Hepatocyte (in vitro differentiated cells): ENCODE data around the gene POU2F1. TPM values are rescaled to one million over a fixed set of nuclear protein-coding genes. Genes with fewer than 3 reads are reported as not detected.

Source experiments
- DNase-seq: peaks from one replicate; pipeline ENCODE4 v3.0.0-alpha.2; 2016; ENCODE audit warnings: low spot score
- H2AFZ ChIP-seq: fragments of 200-600 bp; sonication (generic); 2 replicates; pipeline ENCODE4 v1.6.0; 2016; ENCODE audit warnings: antibody characterized with exemption, mild to moderate bottlenecking
- H3K27ac ChIP-seq: fragments of 200-600 bp; sonication (generic); 2 replicates; pipeline ENCODE4 v1.5.1; 2016; ENCODE audit warnings: mild to moderate bottlenecking
- H3K27me3 ChIP-seq: fragments of 200-600 bp; sonication (generic); 2 replicates; pipeline ENCODE4 v1.6.1; 2016
- H3K36me3 ChIP-seq: fragments of 200-600 bp; sonication (generic); replicated peaks from 2 replicates; pipeline ENCODE4 v1.5.1; 2016; ENCODE audit warnings: low read depth; ENCODE audit not compliant: insufficient read depth
- H3K4me1 ChIP-seq: fragments of 200-600 bp; sonication (generic); 2 replicates; pipeline ENCODE4 v1.5.1; 2016; ENCODE audit warnings: mild to moderate bottlenecking, moderate library complexity; ENCODE audit not compliant: insufficient read depth
- H3K4me2 ChIP-seq: fragments of 200-600 bp; sonication (generic); 2 replicates; pipeline ENCODE4 v1.6.0; 2016
- H3K4me3 ChIP-seq: fragments of 200-600 bp; sonication (generic); 2 replicates; pipeline ENCODE4 v1.5.1; 2016; ENCODE audit warnings: mild to moderate bottlenecking
- H3K79me2 ChIP-seq: fragments of 200-600 bp; sonication (generic); 2 replicates; pipeline ENCODE4 v1.6.0; 2017; ENCODE audit warnings: mild to moderate bottlenecking
- H3K9me2 ChIP-seq: fragments of 200-600 bp; sonication (generic); replicated peaks from 2 replicates; pipeline ENCODE4 v1.6.0; 2017; ENCODE audit warnings: mild to moderate bottlenecking; ENCODE audit not compliant: insufficient read depth
- H3K9me3 ChIP-seq: fragments of 200-600 bp; sonication (generic); 2 replicates; pipeline ENCODE4 v1.5.1; 2016; ENCODE audit warnings: low read depth, mild to moderate bottlenecking
- H4K20me1 ChIP-seq: fragments of 200-600 bp; sonication (generic); 2 replicates; pipeline ENCODE4 v1.6.0; 2016; ENCODE audit warnings: mild to moderate bottlenecking; ENCODE audit not compliant: insufficient read depth, poor library complexity, severe bottlenecking
- CTCF ChIP-seq: fragments of 200-600 bp; sonication (generic); IDR thresholded peaks from 2 replicates; pipeline ENCODE4 v1.5.1; 2016; ENCODE audit warnings: antibody characterized with exemption, mild to moderate bottlenecking; ENCODE audit not compliant: poor library complexity
- EZH2 ChIP-seq: fragments of 200-600 bp; sonication (generic); IDR thresholded peaks from 2 replicates; pipeline ENCODE4 v1.6.1; 2016; ENCODE audit warnings: antibody characterized with exemption, mild to moderate bottlenecking, borderline replicate concordance
- EZH2phosphoT487 ChIP-seq: fragments of 200-600 bp; sonication (generic); IDR thresholded peaks from one replicate; pipeline ENCODE4 v1.6.1; 2018; ENCODE audit warnings: antibody characterized with exemption, mild to moderate bottlenecking, low read depth, moderate library complexity; ENCODE audit not compliant: unreplicated experiment, severe bottlenecking
- WGBS: methylation state at CpG from one replicate; pipeline ENCODE4 v1.1.6; 2016; ENCODE audit warnings: low lambda C conversion rate; ENCODE audit errors: missing lambda C conversion rate; 5-methylcytosine and 5-hydroxymethylcytosine counted together
- polyA plus RNA-seq: library from polyadenylated mRNA; unstranded; fragments of >200 nt; fragmentation: Nextera tagmentation; extraction: Ambion mirVana; gene quantifications from 2 replicates; pipeline ENCODE4 v1.2.1, GENCODE V29; 2016
- total RNA-seq: library from RNA; depleted of rRNA; stranded (reverse); fragments of >200 nt; gene quantifications from 2 replicates; pipeline ENCODE4 v1.2.3, GENCODE V29; 2014

Gene POU2F1
- total and polyA plus RNA-seq, 2 experiments from 2014 or later: 11.9 to 14.5 TPM

- Histone ChIP-seq H3K27ac (no peak overlapping the region), H3K9me3 (no peaks in the 10 kb centered on the region), H3K9me2 (no peaks in the 10 kb centered on the region), H3K79me2 (peaks cover 70% of the 10 kb centered on the region), H3K36me3 (no peaks in the 10 kb centered on the region), H3K4me2 (no peak overlapping the region), H2AFZ (no peak overlapping the region), H3K4me3 (no peak overlapping the region), H4K20me1 (no peaks in the 10 kb centered on the region), H3K4me1 (peaks cover 5% of the 10 kb centered on the region), H3K27me3 (no peaks in the 10 kb centered on the region)
- WGBS: 87% methylated on average over 5 of the region's 5 CpGs
- no peak for TF ChIP-seq EZH2
- DNase-seq: no peak
Observed at GRCh38 chr1:167289966-167290365, 69.3 kb downstream of the POU2F1 start.

GRCh38 chr1:167291539-167292185 is 71.0 kb downstream of the POU2F1 start:
- DNase-seq: no peak
- H3K9me3 ChIP-seq: no peaks in the 10 kb centered on the region
- WGBS: 65% methylated on average over 3 of the region's 3 CpGs
- peaks cover 62% of the 10 kb centered on the region for H3K79me2 ChIP-seq
- no peak overlapping the region for H3K27ac ChIP-seq
- no peak overlapping the region for H2AFZ ChIP-seq
- TF ChIP-seq CTCF (no peak), EZH2phosphoT487 (no peak), EZH2 (no peak)
- no peak overlapping the region for H3K4me3 ChIP-seq
- H3K4me2 ChIP-seq: no peak overlapping the region
- H4K20me1 ChIP-seq: no peaks in the 10 kb centered on the region
- H3K36me3 ChIP-seq: no peaks in the 10 kb centered on the region
- no peaks in the 10 kb centered on the region for H3K9me2 ChIP-seq
- H3K4me1 ChIP-seq: peaks cover 5% of the 10 kb centered on the region
- H3K27me3 ChIP-seq: no peaks in the 10 kb centered on the region

DNA sequence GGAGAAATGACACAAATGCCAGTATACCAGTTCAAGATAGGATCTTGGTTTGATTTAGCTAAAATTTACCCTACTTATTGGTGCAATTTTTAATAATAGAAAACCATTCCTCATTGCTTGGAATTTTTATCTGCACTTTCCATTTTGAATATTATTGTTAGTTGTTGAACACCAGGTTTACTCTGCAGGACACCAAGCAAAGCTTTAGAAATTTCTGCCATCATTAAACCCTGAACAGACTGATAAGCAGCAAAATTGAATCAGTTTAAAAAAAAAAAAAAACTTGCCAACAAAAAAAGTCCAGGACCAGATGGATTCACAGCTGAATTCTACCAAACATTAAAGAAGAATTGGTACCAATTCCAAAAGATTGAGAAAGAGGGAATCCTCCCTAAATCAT is 71.5 kb downstream of the POU2F1 start:
- Histone ChIP-seq H3K27ac (no peak overlapping the region), H3K4me3 (no peak overlapping the region), H3K4me1 (peaks cover 5% of the 10 kb centered on the region), H3K79me2 (peaks cover 56% of the 10 kb centered on the region), H3K4me2 (no peak overlapping the region), H3K9me3 (no peaks in the 10 kb centered on the region), H3K9me2 (no peaks in the 10 kb centered on the region), H3K36me3 (no peaks in the 10 kb centered on the region), H3K27me3 (no peaks in the 10 kb centered on the region), H4K20me1 (no peaks in the 10 kb centered on the region), H2AFZ (no peak overlapping the region)
- TF ChIP-seq EZH2 (no peak), EZH2phosphoT487 (no peak), CTCF (no peak)
- DNase-seq: no peak

DNA sequence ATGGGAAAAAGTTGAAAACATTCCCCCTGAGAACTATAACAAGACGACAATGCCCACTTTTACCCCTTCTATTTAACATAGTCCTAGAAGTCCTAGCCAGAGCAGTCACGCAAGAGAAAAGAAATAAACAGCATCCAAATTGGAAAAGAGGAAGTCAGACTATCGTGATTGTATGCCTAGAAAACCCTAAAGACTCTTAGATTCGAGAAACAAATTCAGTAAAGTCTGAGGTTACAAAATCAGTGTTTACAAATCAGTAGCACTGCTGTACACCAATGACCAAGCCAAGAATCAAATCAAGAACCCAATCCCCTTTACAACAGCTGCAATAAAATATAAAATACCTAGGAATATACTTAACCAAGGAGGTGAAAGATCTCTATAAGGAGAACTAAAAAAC is 72.4 kb downstream of the POU2F1 start:
- no peak for TF ChIP-seq EZH2
- no peak for TF ChIP-seq EZH2phosphoT487
- H3K27ac ChIP-seq: no peak overlapping the region
- no peaks in the 10 kb centered on the region for H4K20me1 ChIP-seq
- H3K79me2 ChIP-seq: peaks cover 56% of the 10 kb centered on the region
- H3K4me2 ChIP-seq: no peak overlapping the region
- no peaks in the 10 kb centered on the region for H3K9me2 ChIP-seq
- no peak overlapping the region for H2AFZ ChIP-seq
- no peaks in the 10 kb centered on the region for H3K36me3 ChIP-seq
- no peak overlapping the region for H3K4me3 ChIP-seq
- no peaks in the 10 kb centered on the region for H3K27me3 ChIP-seq
- H3K4me1 ChIP-seq: peaks cover 13% of the 10 kb centered on the region
- H3K9me3 ChIP-seq: no peaks in the 10 kb centered on the region
- 95% methylated on average over 4 of the region's 4 CpGs for WGBS
- DNase-seq: no peak
